Caco-2 (cell line): ENCODE results near the gene N4BP2. TPM values are rescaled to one million over a fixed set of nuclear protein-coding genes. Genes with fewer than 3 reads are reported as not detected.

Experiments
- BruUV-seq: library from RNA; stranded (reverse); fragments of 400-500 nt; replicated peaks from 2 replicates; lab custom pipeline; 2021; lab: Mats Ljungman, UMichigan
- CTCF ChIA-PET: fragments of 300-600 bp; sonication (Branson Sonifier 250); formaldehyde crosslinking; loops from one replicate; lab custom pipeline; 2022; ENCODE audit warnings: antibody characterized with exemption; lab: Charles Lee
- POLR2A ChIA-PET: fragments of 300-600 bp; sonication (Branson Sonifier 250); formaldehyde crosslinking; loops from one replicate; lab custom pipeline; 2022; ENCODE audit warnings: antibody characterized with exemption; lab: Charles Lee
- DNase-seq, 2 experiments: peaks; one replicate each; pipeline versions ENCODE4 v3.0.0 to v3.0.0-alpha.2; 2020 to 2022
- H3K27me3 ChIP-seq: replicated peaks from 2 replicates; pipeline ENCODE4 v1.6.0; 2011; ENCODE audit warnings: low read length; ENCODE audit not compliant: control insufficient read depth, insufficient read depth
- H3K36me3 ChIP-seq: 2 replicates; pipeline ENCODE4 v1.5.1; 2011; ENCODE audit warnings: low read length; ENCODE audit not compliant: control insufficient read depth, insufficient read depth
- H3K4me1 ChIP-seq: fragments of 250-450 bp; sonication (Bioruptor Pico); 2 replicates; pipeline ENCODE4 v1.5.1; 2020; ENCODE audit warnings: mild to moderate bottlenecking
- H3K4me3 ChIP-seq: 2 replicates; pipeline ENCODE4 v1.5.1; 2011; ENCODE audit warnings: low read depth, mild to moderate bottlenecking, control low read depth, low read length
- H3K9me3 ChIP-seq: fragments of 250-450 bp; sonication (Bioruptor Pico); 2 replicates; pipeline ENCODE4 v1.5.1; 2020; ENCODE audit warnings: mild to moderate bottlenecking, moderate library complexity
- H3K27ac Mint-ChIP-seq: one replicate; pipeline ENCODE4 v1.8.0; 2022; ENCODE audit warnings: mixed read lengths; ENCODE audit not compliant: unreplicated experiment
- H3K27me3 Mint-ChIP-seq: one replicate; pipeline ENCODE4 v1.8.0; 2022; ENCODE audit warnings: mixed read lengths; ENCODE audit not compliant: insufficient read depth, unreplicated experiment
- H3K36me3 Mint-ChIP-seq: one replicate; pipeline ENCODE4 v1.8.0; 2022; ENCODE audit warnings: mild to moderate bottlenecking, mixed read lengths; ENCODE audit not compliant: insufficient read depth, unreplicated experiment
- H3K4me1 Mint-ChIP-seq: one replicate; pipeline ENCODE4 v1.8.0; 2022; ENCODE audit warnings: low read depth, mixed read lengths; ENCODE audit not compliant: unreplicated experiment
- H3K4me3 Mint-ChIP-seq: one replicate; pipeline ENCODE4 v1.8.0; 2022; ENCODE audit warnings: mild to moderate bottlenecking, moderate library complexity, mixed read lengths; ENCODE audit not compliant: unreplicated experiment
- H3K9me3 Mint-ChIP-seq: one replicate; pipeline ENCODE4 v1.8.0; 2022; ENCODE audit warnings: mixed read lengths; ENCODE audit not compliant: unreplicated experiment
- CTCF ChIP-seq, 2 experiments: fragments of 200-600 bp in 1 of 2; IDR thresholded peaks; 1 replicate in 1 of 2; 2 replicates in 1 of 2; pipeline versions ENCODE4 v1.5.1 to v1.8.0; 2011 to 2022; ENCODE audit warnings: antibody characterized with exemption in 1 of 2, control low read depth in 1 of 2, inconsistent platforms in 1 of 2, low read depth in 1 of 2, low read length in 1 of 2, mild to moderate bottlenecking in 1 of 2, moderate library complexity in 1 of 2; ENCODE audit not compliant: insufficient read depth in 1 of 2, severe bottlenecking in 1 of 2, unreplicated experiment in 1 of 2
- intact Hi-C: fragments of 100-400 bp; cut with micrococcal nuclease; formaldehyde crosslinking; loops from one replicate; pipeline ENCODE4 v1.10.0; 2022; ENCODE audit not compliant: unreplicated experiment
- total RNA-seq: library from RNA; stranded (reverse); gene quantifications from 2 replicates; pipeline ENCODE4 v1.2.3, GENCODE V29; 2022

Gene N4BP2
- total RNA-seq, 1 experiment from 2014 or later, result 28.7 TPM

- H3K4me1 ChIP-seq, result no peaks in the 10 kb centered on the region
- H3K4me3 ChIP-seq, result no peak overlapping the region
- no peaks in the 10 kb centered on the region for H3K9me3 ChIP-seq
- no peaks in the 10 kb centered on the region for H3K36me3 Mint-ChIP-seq
- H3K27me3 ChIP-seq, result no peaks in the 10 kb centered on the region
- no peak overlapping the region for H3K27ac Mint-ChIP-seq
- no peaks in the 10 kb centered on the region for H3K4me1 Mint-ChIP-seq
- CTCF ChIA-PET, result no interaction called here
- H3K27me3 Mint-ChIP-seq, result no peaks in the 10 kb centered on the region
- DNase-seq, result no peak
- POLR2A ChIA-PET, result no interaction called here
- H3K4me3 Mint-ChIP-seq, result no peak overlapping the region
- H3K36me3 ChIP-seq, result no peaks in the 10 kb centered on the region
- no TSS peak for BruUV-seq
- H3K9me3 Mint-ChIP-seq, result no peaks in the 10 kb centered on the region
- TF ChIP-seq CTCF (IDR thresholded peaks at IDR 0.05; ENCODE audit: insufficient read depth in 1 of 2, low read depth in 1 of 2, low read length in 1 of 2, severe bottlenecking in 1 of 2, unreplicated experiment in 1 of 2), result no peak
- intact Hi-C loops, result no loop called here
These were observed 148.0 kb downstream of the N4BP2 start for GRCh38 chr4:40204507-40205258.

- ChIA-PET POLR2A (no interaction called here), CTCF (no interaction called here)
- H3K9me3 Mint-ChIP-seq, result no peaks in the 10 kb centered on the region
- intact Hi-C loops, result no loop called here
- no peaks in the 10 kb centered on the region for H3K4me1 Mint-ChIP-seq
- H3K36me3 Mint-ChIP-seq, result no peaks in the 10 kb centered on the region
- no peaks in the 10 kb centered on the region for H3K4me1 ChIP-seq
- no peak overlapping the region for H3K4me3 ChIP-seq
- H3K27ac Mint-ChIP-seq, result no peak overlapping the region
- H3K27me3 ChIP-seq, result no peaks in the 10 kb centered on the region
- no peak for TF ChIP-seq CTCF (IDR thresholded peaks at IDR 0.05; ENCODE audit: insufficient read depth in 1 of 2, low read depth in 1 of 2, low read length in 1 of 2, severe bottlenecking in 1 of 2, unreplicated experiment in 1 of 2)
- H3K9me3 ChIP-seq, result no peaks in the 10 kb centered on the region
- H3K4me3 Mint-ChIP-seq, result no peak overlapping the region
- no peaks in the 10 kb centered on the region for H3K27me3 Mint-ChIP-seq
- DNase-seq, result no peak
- H3K36me3 ChIP-seq, result no peaks in the 10 kb centered on the region
- BruUV-seq, result no TSS peak
These were observed 148.9 kb downstream of the N4BP2 start for GRCh38 chr4:40205259-40206198.

- ChIA-PET CTCF (no interaction called here), POLR2A (no interaction called here)
- no peaks in the 10 kb centered on the region for H3K36me3 ChIP-seq
- H3K4me3 ChIP-seq, result no peak overlapping the region
- intact Hi-C loops, result no loop called here
- H3K36me3 Mint-ChIP-seq, result no peaks in the 10 kb centered on the region
- no peak for DNase-seq
- no peaks in the 10 kb centered on the region for H3K4me1 Mint-ChIP-seq
- no peak overlapping the region for H3K27ac Mint-ChIP-seq
- no peaks in the 10 kb centered on the region for H3K4me1 ChIP-seq
- H3K27me3 Mint-ChIP-seq, result no peaks in the 10 kb centered on the region
- TF ChIP-seq CTCF (IDR thresholded peaks at IDR 0.05; ENCODE audit: insufficient read depth in 1 of 2, low read depth in 1 of 2, low read length in 1 of 2, severe bottlenecking in 1 of 2, unreplicated experiment in 1 of 2), result no peak
- no TSS peak for BruUV-seq
- no peaks in the 10 kb centered on the region for H3K9me3 ChIP-seq
- H3K27me3 ChIP-seq, result no peaks in the 10 kb centered on the region
- H3K4me3 Mint-ChIP-seq, result no peak overlapping the region
- H3K9me3 Mint-ChIP-seq, result no peaks in the 10 kb centered on the region
These were observed 149.8 kb downstream of the N4BP2 start for GRCh38 chr4:40206426-40206825.
